ENCODE results near the gene DIS3L2.

DNA sequence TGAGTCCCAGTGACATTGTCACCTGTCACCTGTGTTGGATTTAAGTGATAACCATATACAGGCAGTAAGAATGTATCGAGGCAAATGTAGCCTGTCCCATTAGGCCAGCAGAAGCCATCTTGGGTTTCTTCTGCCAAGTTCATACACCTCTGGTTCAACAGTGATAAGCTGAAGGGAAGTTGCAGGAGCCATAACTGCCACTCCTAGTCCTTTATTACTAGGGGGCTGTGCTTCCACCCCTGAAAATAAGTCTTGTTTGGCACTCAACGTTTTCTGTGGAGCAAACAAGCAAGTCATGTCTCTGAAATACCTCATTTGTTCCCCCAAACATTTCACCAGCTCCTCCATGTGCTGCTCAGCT, 358.9 kb downstream of the DIS3L2 start:
- no peak for TF ChIP-seq EZH2 (IDR thresholded peaks at IDR 0.05; ENCODE audit: low read depth)
- TF ChIP-seq, protein P1, sequence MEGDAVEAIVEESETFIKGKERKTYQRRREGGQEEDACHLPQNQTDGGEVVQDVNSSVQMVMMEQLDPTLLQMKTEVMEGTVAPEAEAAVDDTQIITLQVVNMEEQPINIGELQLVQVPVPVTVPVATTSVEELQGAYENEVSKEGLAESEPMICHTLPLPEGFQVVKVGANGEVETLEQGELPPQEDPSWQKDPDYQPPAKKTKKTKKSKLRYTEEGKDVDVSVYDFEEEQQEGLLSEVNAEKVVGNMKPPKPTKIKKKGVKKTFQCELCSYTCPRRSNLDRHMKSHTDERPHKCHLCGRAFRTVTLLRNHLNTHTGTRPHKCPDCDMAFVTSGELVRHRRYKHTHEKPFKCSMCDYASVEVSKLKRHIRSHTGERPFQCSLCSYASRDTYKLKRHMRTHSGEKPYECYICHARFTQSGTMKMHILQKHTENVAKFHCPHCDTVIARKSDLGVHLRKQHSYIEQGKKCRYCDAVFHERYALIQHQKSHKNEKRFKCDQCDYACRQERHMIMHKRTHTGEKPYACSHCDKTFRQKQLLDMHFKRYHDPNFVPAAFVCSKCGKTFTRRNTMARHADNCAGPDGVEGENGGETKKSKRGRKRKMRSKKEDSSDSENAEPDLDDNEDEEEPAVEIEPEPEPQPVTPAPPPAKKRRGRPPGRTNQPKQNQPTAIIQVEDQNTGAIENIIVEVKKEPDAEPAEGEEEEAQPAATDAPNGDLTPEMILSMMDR (conservative IDR thresholded peaks at IDR 0.05): no peak
